Activated CD4-positive, alpha-beta memory T cell treated with anti-CD3 and anti-CD28 coated beads, Interleukin-2, amount 10 ng/mL, durations not matched to agents 7 days and 5 days (primary cell): Measurements from ENCODE around the gene WASF2. TPM values are rescaled to one million over a fixed set of nuclear protein-coding genes. Genes with fewer than 3 reads are reported as not detected.

Experiments
- total RNA-seq, 2 experiments: library from RNA; stranded (reverse); gene quantifications; one replicate each; pipeline ENCODE4 v1.2.3, GENCODE V29; 2021

WASF2 gene
- total RNA-seq, 2 experiments from 2014 or later = 150 TPM

Other genes starting within 250 kb of the WASF2 start
- gene TMEM222, start 168.0 kb downstream of the WASF2 start, total RNA-seq = 10 to 100 TPM; 33.7 to 35.7 TPM
- gene SYTL1, start 148.1 kb downstream of the WASF2 start, total RNA-seq = 100 to 1,000 TPM; 124 to 136 TPM
- gene MAP3K6, start 123.2 kb downstream of the WASF2 start, total RNA-seq = 10 to 100 TPM; 10.5 to 11.1 TPM
- gene FCN3, start 115.3 kb downstream of the WASF2 start, total RNA-seq = not detected
- gene CD164L2, start 106.8 kb downstream of the WASF2 start, total RNA-seq = not detected
- gene GPR3, start 97.5 kb downstream of the WASF2 start, total RNA-seq = under 1 TPM; 0.58 to 0.65 TPM
- gene AHDC1, start 114.0 kb upstream of the WASF2 start, total RNA-seq = 10 to 100 TPM; 16.9 to 18.9 TPM
- gene FGR, start 145.0 kb upstream of the WASF2 start, total RNA-seq = not detected
- gene IFI6, start 182.0 kb upstream of the WASF2 start, total RNA-seq = 100 to 1,000 TPM; 577 to 593 TPM
- 10 to 100 TPM; 13.6 to 14.1 TPM for gene FAM76A, start 235.8 kb upstream of the WASF2 start, total RNA-seq